Stimulated activated CD8-positive, alpha-beta memory T cell treated with anti-CD3 and anti-CD28 coated beads, Interleukin-7, amount 100 ng/mL, for 24 hours (primary cell): ENCODE data around the gene LTF.

Experiments
- DNase-seq: peaks from one replicate; pipeline ENCODE4 v3.0.0-alpha.2; 2020; ENCODE audit warnings: low read depth

LTF gene

DNA sequence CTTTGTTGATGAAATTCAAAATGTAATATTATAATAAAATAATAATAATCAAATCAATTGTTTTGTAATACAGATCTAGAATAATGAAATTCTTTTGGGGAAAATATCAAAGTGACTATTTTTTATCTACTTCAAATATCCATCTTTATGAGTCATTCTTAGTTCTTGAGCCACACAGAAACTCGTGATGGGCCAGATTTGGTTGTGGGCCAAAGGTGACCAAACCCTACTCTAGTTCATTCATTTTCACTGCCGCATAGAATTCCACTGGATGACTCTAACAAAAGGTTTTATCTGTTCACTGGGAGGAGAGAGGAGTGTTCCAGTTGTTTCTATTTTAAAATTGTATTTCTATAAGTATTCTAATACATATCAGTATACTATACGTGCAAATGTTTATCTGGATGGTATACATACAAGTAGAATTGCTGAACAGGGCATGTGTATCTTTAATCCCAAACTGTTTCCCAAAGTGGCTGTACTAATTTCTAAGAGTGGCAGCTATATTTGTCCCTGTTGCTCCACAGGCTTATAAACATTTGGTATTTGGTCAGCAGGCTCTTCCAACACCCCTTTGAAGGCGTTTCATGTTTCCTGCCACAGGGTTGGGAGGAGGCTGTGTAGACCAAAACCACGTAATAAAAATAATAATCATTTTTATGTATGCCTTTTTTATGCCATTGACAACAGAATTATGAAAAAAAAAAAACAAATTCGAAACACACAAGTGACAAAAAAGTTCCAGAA is 25.8 kb upstream of the LTF start:
- DNase-seq, result no peak

- no peak for DNase-seq
Measured at GRCh38 chr3:46489875-46490274, 25.2 kb upstream of the LTF start.

GRCh38 chr3:46489381-46489780 is 24.7 kb upstream of the LTF start:
- no peak for DNase-seq

DNA sequence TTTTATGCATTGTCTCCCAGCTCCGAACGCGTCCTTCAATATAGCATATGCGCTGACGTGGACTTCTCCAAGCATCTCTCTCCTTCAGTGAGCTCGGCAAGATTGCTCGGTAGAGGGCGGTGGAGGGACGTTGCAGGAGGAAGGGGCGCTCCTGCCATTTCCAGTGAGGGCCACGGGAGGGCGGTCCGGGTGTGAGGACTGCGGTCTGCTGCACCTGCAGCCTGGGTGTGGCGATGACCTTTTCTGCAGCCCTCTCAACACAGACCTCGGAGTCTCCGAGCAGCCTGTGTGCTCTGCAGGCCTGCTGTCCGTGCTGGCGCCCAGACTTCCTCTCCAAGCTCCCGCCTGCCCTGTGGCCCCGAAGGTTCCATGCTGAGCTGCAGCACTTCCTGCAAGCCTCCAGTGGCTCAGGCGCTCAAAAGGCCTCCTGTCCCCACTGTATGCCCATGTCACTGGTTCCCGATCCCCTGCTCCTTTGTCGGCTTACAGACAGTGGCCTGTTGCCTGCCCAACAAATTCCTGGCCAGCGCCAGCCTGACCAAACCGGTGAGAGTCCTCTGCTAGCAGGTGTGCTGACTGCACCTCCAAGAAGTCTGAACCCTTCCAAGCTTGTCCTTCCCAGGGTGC is 24.1 kb upstream of the LTF start:
- peak; percentile 84 for DNase-seq

DNA sequence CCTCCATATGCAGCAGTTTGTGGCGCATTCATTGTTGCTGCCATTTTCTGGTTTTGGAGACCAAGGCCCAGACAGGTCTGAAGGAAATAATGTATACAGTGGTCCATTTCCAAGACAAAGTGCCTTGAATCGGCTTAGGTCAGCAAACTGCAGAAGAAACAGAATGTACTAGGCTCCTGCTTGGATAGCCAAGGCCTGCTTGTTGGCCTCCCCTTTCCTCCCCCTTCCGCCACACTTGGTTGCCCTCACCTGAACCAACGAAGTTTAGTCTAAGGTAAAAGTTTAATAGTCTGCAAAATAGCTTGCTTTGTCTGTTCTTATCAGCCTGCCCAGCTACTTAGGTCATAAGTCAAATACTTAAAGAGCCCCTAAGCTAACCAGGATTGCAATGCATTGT is 21.1 kb upstream of the LTF start:
- DNase-seq, result no peak

GRCh38 chr3:46484911-46485778 is 20.4 kb upstream of the LTF start:
- DNase-seq, result no peak

DNA sequence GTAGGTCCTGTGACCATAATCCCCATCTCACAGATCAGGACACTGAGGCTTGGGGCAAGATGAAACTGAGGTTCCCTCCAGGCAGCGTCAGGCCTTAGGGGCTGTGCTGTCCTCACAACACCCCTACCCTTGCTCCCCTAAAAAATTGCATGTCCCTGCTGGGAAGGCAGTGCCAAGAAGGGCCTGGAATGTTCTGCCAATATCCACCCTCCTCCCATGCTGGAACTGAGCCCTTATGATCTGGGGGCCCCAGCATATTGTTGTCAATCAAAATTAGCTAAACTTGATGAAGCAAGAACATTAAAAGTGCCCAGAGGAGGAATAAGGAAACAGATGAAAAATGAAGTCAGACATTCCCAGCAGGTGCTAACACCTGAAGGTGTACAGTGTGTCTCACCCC is 19.7 kb upstream of the LTF start:
- no peak for DNase-seq

GRCh38 chr3:46483825-46484224 is 19.1 kb upstream of the LTF start:
- no peak for DNase-seq

DNA sequence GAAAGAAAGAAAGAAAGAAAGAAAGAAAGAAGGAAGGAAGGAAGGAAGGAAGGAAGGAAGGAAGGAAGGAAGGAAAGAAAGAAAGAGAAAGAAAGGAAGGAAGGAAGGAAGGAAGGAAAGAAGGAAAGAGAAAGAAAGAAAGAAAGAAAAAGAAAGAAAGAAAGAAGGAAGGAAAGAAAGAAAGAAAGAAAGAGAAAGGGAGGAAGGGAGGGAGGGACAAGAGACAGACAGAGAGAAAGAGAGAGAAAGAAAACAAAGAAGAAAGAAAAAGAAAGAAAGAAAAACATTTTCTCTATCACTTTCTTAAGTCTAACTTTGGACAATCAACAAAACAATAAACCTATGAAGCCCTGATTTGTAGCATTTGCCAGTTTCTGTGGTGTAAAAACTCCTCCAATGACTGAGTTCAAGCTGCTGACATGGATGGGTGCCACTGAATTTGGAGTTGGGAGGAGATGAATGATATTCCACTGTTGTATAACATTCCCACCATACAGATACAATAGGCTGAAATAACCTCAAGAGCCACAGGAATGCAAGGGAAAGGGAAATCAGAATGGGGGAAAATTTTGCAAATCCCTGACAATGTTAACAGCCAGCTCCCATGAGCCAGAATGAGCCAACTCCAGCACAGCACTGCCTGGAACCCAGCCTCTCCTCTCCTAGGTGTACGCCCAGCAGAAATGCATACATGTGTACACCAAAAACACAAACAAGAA is 18.1 kb upstream of the LTF start:
- DNase-seq, result no peak

DNA sequence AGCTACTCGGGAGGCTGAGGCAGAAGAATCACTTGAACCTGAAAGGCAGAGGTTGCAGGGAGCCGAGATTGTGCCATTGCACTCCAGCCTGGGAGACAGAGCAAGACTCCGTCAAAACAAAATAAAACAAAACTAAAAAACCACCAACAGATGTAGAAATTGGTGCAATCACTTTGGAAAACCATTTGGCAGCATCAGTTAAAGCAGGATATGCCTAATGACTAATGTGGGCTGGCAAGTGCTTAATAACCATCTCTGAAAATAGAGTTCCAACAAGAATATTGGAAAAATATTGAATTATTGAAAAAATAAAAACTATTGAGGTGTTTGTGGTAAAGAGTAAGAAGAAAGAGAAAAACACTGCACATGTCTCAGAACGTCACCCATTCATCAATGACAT is 16.9 kb upstream of the LTF start:
- no peak for DNase-seq

- DNase-seq, result no peak
Measured at GRCh38 chr3:46480491-46481195, 15.9 kb upstream of the LTF start.

DNA sequence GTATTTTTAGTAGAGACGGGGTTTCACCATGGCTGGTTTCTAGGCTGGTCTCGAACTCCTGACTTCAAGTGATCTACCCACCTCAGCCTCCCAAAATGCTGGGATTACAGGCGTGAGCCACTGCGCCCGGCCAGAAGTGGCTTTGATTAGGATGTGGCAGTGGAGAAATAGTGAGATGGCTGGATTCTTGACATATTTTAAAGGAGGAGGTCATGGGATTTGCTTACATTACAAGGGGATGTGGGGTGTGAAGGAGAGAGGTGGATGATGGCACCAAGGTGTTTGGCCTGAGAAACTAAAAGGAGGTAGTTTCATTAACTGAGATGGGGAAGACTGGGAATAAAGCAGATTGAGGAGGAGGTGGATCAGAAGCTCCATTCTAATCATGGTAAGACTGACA is 15.0 kb upstream of the LTF start:
- no peak for DNase-seq

GRCh38 chr3:46479021-46479420 is 14.3 kb upstream of the LTF start:
- DNase-seq, result no peak

- DNase-seq, result no peak
Measured at GRCh38 chr3:46478341-46478740, 13.6 kb upstream of the LTF start.

- DNase-seq, result no peak
Measured at GRCh38 chr3:46477756-46478155, 13.1 kb upstream of the LTF start.

DNA sequence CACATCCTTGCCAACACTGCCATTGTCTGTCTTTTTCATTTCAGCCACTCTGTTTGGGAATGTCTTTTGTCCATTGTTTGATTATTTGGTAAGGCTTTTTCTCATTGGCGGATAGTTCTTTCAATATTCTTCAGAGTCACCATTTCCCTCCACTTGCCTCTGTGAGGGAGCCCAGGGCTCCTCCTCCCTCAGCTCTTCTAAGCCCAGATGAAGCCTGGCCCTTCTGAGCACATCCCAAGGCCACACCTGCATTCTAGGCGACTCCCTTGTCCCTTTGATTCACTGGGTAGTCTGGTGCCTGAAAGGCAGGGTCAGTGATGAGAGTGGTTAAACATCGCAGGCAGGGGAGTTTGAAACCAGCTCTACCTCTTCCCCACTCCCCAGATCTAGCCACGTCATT is 12.4 kb upstream of the LTF start:
- no peak for DNase-seq

DNA sequence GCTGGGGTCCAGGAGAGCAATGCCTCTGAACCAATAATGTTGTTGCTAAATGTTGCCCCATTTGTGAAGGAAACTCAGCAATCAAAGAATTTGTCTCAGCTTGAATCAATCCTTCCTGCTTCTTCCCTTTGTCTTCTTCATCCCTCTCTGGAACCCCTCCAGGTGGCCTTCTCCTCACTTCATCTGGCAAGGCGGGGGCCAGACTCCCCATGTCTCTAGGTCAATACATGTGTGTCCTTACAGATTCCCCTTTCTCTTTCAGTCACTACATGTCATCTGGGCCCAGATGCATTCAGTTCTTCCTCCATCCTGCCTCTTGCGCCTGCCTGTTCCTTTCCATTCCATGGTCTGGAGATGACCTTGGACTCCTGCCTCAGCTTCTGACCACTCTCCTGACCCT is 8.0 kb upstream of the LTF start:
- DNase-seq, result no peak

DNA sequence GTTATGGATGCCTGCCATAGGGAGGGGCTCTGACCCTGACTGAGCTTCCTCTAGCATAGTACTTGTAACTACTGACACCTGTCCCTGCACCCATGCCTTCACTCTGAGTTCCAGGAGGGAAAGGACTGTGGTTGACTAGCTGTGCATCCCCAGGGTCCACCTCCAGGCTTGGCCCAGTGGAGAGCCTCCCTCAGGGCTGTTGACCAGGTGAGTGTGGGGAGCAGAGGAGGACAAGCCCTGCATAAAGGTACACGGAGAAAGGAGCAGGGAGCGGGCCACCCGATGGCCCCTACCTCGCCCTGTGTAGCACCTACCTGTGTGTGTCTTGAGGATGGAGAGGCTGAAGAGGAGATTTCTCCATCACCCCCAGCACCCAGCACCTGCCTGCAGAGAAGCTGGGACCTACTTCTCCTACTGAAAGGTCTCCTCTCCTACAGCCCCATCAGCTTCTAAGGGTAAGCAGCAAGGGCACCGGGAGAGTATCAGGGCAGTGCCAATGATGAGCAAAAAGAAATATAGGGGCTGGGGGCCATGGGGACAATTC is 6.7 kb upstream of the LTF start:
- no peak for DNase-seq

GRCh38 chr3:46470831-46471230 is 6.1 kb upstream of the LTF start:
- no peak for DNase-seq

- no peak for DNase-seq
Measured at GRCh38 chr3:46469680-46470357, 5.1 kb upstream of the LTF start.
